ENCODE results near the gene PSG2.
"Not testable (repeated sequence)": the region's sequence is repeated elsewhere in the genome, so short reads cannot be mapped to it uniquely, and the experiment has no call there.

The PSG2 gene

DNA sequence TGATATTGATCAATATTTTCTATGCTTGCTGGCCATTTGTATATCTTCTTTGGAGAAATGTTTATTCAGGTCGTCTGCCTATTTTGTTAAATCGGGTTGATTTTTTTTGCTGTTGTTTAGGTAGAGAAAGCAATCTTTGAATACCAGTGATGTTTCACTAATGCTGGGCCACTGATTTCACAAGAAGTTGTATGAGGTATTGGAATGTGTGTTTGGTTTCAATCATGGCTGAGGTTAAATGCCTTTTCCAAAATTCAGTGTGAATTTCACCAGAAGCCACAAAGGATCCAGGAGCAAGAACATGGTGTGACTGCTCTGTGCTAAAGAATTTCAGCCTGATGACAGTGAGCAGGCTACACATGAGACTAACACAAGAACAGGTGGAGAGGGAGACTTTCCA is 32.1 kb upstream of the PSG2 start:
- not testable (repeated sequence) for H3K79me2 ChIP-seq (ENCODE audit: control insufficient read depth, insufficient read depth, low read length, unreplicated experiment)

DNA sequence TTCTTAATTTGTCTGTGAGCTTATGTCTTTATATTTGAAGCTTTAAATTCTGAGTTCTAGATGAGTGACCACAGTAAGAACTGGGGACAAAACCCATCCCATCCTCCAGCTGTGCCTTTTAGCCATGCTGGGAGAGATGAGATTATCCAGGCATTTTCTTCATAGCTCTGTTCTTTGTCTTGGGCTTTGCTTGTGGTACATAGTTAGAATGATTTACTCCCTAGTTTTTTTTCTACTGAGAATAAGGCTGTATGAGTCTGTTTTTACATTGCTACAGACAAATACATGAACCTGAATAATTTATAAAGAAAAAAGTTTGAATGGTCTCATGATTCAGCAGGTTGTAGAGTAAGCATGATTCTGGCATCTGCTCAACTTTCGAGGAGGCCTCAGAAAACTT is 24.9 kb upstream of the PSG2 start:
- H2AFZ ChIP-seq (ENCODE audit: low read length, unreplicated experiment); H3K4me3 ChIP-seq (ENCODE audit: low read depth, low read length); H3K27ac ChIP-seq (ENCODE audit: low read depth, low read length); H3K79me2 ChIP-seq (ENCODE audit: control insufficient read depth, insufficient read depth, low read length, unreplicated experiment); H3K4me1 ChIP-seq (ENCODE audit: control insufficient read depth, insufficient read depth, low read length, unreplicated experiment); H3K27me3 ChIP-seq (ENCODE audit: insufficient read depth, low read length); H3K36me3 ChIP-seq (ENCODE audit: insufficient read depth, low read length): not testable (repeated sequence)

More for the DNA sequence above, 32.1 kb upstream of the PSG2 start:
- H3K27me3 ChIP-seq (ENCODE audit: insufficient read depth, low read length); H3K36me3 ChIP-seq (ENCODE audit: insufficient read depth, low read length); H2AFZ ChIP-seq (ENCODE audit: low read length, unreplicated experiment); H3K27ac ChIP-seq (ENCODE audit: low read depth, low read length); H3K4me3 ChIP-seq (ENCODE audit: low read depth, low read length); H3K4me1 ChIP-seq (ENCODE audit: control insufficient read depth, insufficient read depth, low read length, unreplicated experiment): not testable (repeated sequence)

DNA sequence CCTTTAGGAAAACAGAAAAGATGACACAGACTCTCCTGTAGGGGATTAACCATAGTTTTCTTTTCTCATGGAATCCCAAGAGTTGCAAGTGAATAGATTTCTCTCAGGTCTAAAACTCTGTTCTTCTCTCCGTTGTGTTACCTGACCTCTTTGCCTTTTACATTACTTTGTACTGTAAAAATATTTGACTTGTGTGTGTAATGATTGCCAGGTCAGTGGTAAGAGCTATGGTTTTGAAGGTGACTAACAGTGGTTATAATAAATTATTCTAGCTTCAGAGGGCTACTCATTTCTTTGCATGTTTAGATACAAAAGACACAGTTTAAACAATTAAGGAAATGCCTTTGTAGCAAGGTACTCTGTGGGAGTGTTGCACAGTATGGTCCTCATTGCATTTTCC is 23.0 kb upstream of the PSG2 start:
- Histone ChIP-seq H3K79me2 (ENCODE audit: control insufficient read depth, insufficient read depth, low read length, unreplicated experiment) (no peaks in the 10 kb centered on the region), H3K4me1 (ENCODE audit: control insufficient read depth, insufficient read depth, low read length, unreplicated experiment) (no peaks in the 10 kb centered on the region), H3K36me3 (ENCODE audit: insufficient read depth, low read length) (no peaks in the 10 kb centered on the region), H3K27me3 (ENCODE audit: insufficient read depth, low read length) (no peaks in the 10 kb centered on the region), H3K4me3 (ENCODE audit: low read depth, low read length) (no peak overlapping the region), H2AFZ (ENCODE audit: low read length, unreplicated experiment) (no peak overlapping the region), H3K27ac (ENCODE audit: low read depth, low read length) (no peak overlapping the region)

DNA sequence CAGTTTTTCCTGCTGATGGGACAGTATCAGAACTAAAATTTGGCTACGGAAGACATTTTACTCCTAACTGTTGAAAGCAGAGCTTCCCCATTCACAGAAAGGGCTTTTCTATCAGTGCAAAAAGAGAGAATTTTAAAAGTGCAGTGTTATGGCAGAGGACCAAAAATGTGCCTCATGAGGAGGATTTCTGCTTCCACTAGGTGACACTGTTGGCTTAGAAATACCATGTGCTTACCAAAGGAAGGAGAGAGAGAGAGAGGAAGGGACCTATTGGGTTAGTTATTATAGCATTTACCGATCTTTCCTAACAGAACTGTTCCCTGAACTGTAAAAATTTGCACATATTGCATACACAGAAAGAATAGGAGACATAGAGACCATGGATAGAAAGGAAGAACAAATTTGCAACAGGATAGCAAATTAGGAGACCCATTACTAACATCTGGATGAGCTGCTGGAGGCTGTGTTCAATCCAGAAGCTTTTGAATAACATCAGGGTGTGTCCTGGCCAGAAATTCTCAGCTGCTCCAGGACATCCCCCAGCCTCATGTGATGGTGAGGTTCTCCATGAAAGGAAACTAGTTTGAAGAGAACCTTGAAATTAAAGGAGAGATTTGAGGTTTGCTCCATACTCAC is 21.8 kb upstream of the PSG2 start:
- not testable (repeated sequence) for H3K27ac ChIP-seq (ENCODE audit: low read depth, low read length); H3K79me2 ChIP-seq (ENCODE audit: control insufficient read depth, insufficient read depth, low read length, unreplicated experiment); H3K4me1 ChIP-seq (ENCODE audit: control insufficient read depth, insufficient read depth, low read length, unreplicated experiment); H3K27me3 ChIP-seq (ENCODE audit: insufficient read depth, low read length); H3K4me3 ChIP-seq (ENCODE audit: low read depth, low read length); H3K36me3 ChIP-seq (ENCODE audit: insufficient read depth, low read length); H2AFZ ChIP-seq (ENCODE audit: low read length, unreplicated experiment)

DNA sequence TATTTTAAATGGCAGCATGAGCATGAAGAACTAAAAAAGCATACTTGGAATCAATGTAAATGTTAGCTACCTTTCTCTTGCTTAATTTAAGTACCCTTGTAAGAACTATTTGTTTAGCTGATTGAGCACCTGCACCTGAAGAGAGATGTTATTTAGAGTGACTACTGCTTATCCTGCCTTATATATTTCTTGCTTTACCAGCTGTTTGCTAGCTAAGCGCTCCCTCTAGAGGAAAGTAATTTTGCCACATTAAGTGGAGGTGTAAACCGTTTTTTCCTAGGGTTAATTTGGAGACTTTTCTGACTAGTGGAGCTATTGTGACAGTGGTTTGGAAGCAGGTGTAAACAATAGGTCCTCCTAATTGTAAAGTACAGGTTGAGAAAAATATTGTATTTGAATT is 19.4 kb upstream of the PSG2 start:
- no peaks in the 10 kb centered on the region for H3K4me1 ChIP-seq (ENCODE audit: control insufficient read depth, insufficient read depth, low read length, unreplicated experiment)
- no peak overlapping the region for H2AFZ ChIP-seq (ENCODE audit: low read length, unreplicated experiment)

DNA sequence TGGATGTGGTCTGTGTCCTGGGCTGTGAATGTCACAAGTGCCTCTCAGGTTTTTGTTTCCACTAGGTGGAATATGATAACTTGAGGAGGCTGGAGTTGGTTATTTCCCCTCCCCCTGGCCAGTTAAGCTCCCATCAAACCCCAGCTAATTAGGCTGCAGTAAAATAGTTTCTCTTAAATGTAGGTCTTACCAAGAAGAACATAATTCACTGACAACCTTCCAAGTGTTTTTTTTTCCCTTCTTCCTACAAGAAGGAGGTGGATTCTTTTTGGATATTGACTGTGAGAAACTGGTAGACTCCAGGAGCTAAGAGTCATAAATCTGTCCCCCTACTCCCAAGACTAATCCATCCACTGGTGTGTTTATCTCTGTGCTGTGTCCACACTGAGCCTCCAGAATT is 15.9 kb upstream of the PSG2 start:
- not testable (repeated sequence) for H3K4me3 ChIP-seq (ENCODE audit: low read depth, low read length); H3K36me3 ChIP-seq (ENCODE audit: insufficient read depth, low read length); H3K79me2 ChIP-seq (ENCODE audit: control insufficient read depth, insufficient read depth, low read length, unreplicated experiment); H3K4me1 ChIP-seq (ENCODE audit: control insufficient read depth, insufficient read depth, low read length, unreplicated experiment); H2AFZ ChIP-seq (ENCODE audit: low read length, unreplicated experiment); H3K27ac ChIP-seq (ENCODE audit: low read depth, low read length); H3K27me3 ChIP-seq (ENCODE audit: insufficient read depth, low read length)

More for the DNA sequence above, 19.4 kb upstream of the PSG2 start:
- H3K27me3 ChIP-seq (ENCODE audit: insufficient read depth, low read length): no peaks in the 10 kb centered on the region
- no peak overlapping the region for H3K27ac ChIP-seq (ENCODE audit: low read depth, low read length)
- H3K79me2 ChIP-seq (ENCODE audit: control insufficient read depth, insufficient read depth, low read length, unreplicated experiment): no peaks in the 10 kb centered on the region
- no peaks in the 10 kb centered on the region for H3K36me3 ChIP-seq (ENCODE audit: insufficient read depth, low read length)
- no peak overlapping the region for H3K4me3 ChIP-seq (ENCODE audit: low read depth, low read length)

DNA sequence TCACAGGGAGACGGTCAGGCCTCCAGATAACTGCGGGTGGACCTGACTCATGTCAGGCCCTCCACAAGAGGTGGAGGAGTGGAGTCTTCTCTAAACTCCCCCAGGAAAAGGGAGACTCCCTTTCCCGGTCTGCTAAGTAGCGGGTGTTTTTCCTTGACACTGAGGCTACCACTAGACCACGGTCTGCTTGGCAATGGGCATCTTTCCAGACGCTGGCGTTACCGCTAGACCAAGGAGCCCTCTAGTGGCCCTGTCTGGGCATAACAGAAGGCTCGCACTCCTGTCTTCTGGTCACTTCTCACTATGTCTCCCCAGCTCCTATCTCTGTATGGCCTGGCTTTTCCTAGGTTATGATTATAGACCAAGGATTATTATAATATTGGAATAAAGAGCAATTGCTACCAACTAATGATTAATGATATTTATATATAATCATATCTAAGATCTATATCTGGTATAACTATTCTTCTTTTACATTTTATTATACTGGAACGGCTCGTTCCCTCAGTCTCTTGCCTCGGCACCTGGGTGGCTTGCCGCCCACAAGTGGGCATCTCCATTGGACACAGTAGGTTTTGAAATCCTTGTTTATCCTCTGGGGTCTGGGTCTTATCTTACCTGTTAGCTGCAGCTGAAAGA is 5.3 kb upstream of the PSG2 start:
- H3K27me3 ChIP-seq (ENCODE audit: insufficient read depth, low read length); H2AFZ ChIP-seq (ENCODE audit: low read length, unreplicated experiment); H3K27ac ChIP-seq (ENCODE audit: low read depth, low read length); H3K36me3 ChIP-seq (ENCODE audit: insufficient read depth, low read length); H3K4me3 ChIP-seq (ENCODE audit: low read depth, low read length); H3K79me2 ChIP-seq (ENCODE audit: control insufficient read depth, insufficient read depth, low read length, unreplicated experiment); H3K4me1 ChIP-seq (ENCODE audit: control insufficient read depth, insufficient read depth, low read length, unreplicated experiment): not testable (repeated sequence)

DNA sequence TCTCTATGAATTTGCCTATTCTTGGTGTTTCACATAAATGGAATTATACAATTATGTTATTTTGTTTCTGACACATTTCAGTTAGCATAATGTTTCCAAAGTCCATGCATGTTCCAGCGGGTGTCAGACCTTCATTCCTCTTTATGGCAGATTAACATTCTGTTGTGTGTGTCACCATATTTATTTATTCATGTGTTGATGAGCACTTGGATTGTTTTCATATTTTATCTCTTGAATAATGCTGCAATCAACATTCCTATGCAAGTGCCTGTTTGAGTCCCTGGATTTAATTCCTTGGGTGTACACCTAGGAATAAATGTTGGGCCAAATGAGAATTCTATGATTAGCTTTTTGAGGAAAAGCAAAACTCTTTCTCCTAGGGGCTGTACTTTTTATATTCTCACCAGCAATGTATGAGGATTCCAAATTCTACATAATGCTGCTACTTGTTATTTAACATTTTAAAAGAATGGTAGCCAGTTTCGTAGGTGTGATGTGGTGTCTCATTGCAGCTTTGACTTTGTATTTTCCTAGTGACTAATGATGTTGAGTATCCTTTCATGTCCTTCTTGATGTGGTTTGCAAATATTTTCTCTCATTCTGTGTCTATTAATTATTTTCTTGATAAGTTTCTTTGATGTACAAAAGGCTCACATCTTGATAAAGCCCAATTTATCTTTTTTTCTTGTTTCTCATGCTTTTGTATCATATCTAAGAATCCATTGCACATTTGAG is 3.5 kb upstream of the PSG2 start:
- H3K4me3 ChIP-seq (ENCODE audit: low read depth, low read length); H3K4me1 ChIP-seq (ENCODE audit: control insufficient read depth, insufficient read depth, low read length, unreplicated experiment); H3K27me3 ChIP-seq (ENCODE audit: insufficient read depth, low read length); H2AFZ ChIP-seq (ENCODE audit: low read length, unreplicated experiment); H3K27ac ChIP-seq (ENCODE audit: low read depth, low read length); H3K36me3 ChIP-seq (ENCODE audit: insufficient read depth, low read length); H3K79me2 ChIP-seq (ENCODE audit: control insufficient read depth, insufficient read depth, low read length, unreplicated experiment): not testable (repeated sequence)

DNA sequence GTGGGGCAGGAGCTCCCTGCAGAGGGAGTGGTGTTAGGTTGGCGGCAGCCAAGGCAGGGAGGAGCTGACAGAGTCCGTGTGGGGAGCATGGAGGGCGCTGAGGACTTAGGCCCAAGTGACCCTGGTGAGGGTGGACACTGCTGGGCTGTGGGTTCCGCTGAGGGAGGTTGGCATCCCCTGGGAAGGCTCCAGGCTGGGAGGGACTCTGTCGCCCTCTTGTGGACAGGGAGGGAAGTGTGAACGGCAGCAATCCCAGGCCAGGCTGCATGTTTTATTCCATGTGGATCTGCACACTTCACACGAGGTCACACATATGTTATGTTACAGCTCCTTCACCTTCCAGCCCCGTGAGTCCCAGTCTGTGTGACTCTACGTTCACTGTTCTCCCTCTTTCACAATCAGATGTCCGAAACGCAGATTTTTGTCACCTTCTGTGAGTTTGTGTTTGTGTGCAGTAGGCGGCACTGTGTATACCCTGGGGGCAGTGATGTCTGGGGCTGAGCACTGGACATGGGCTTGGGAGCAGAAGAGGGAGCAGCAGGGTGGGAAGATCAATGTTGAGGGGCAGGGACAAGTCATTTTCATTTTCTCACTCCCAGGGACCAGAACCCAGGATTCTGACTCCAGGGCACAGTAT is 1.8 kb upstream of the PSG2 start:
- H2AFZ ChIP-seq (ENCODE audit: low read length, unreplicated experiment); H3K36me3 ChIP-seq (ENCODE audit: insufficient read depth, low read length); H3K27ac ChIP-seq (ENCODE audit: low read depth, low read length); H3K4me1 ChIP-seq (ENCODE audit: control insufficient read depth, insufficient read depth, low read length, unreplicated experiment); H3K4me3 ChIP-seq (ENCODE audit: low read depth, low read length); H3K27me3 ChIP-seq (ENCODE audit: insufficient read depth, low read length); H3K79me2 ChIP-seq (ENCODE audit: control insufficient read depth, insufficient read depth, low read length, unreplicated experiment): not testable (repeated sequence)

DNA sequence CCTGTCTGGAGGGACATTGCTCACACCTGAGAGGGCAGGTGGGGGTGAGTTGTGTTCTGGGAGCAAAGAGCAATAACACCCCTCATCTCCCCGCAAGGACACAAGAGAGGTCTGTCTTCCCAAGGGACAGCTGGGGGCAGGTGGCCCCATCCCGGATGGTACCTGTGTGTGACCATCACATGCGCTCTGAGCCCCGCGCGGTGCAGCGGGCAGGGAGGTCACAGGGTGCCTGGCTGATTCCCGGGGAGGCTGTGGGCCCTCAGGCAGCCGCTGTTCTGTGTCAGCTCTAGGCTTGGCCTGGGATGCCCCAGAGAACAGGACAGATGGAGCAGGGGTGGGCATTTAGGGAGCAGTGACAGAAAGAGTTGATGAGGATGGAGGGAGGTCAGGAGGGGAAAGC is 1.2 kb upstream of the PSG2 start:
- not testable (repeated sequence) for H3K4me1 ChIP-seq (ENCODE audit: control insufficient read depth, insufficient read depth, low read length, unreplicated experiment); H3K4me3 ChIP-seq (ENCODE audit: low read depth, low read length); H3K36me3 ChIP-seq (ENCODE audit: insufficient read depth, low read length); H2AFZ ChIP-seq (ENCODE audit: low read length, unreplicated experiment); H3K27me3 ChIP-seq (ENCODE audit: insufficient read depth, low read length); H3K79me2 ChIP-seq (ENCODE audit: control insufficient read depth, insufficient read depth, low read length, unreplicated experiment); H3K27ac ChIP-seq (ENCODE audit: low read depth, low read length)

DNA sequence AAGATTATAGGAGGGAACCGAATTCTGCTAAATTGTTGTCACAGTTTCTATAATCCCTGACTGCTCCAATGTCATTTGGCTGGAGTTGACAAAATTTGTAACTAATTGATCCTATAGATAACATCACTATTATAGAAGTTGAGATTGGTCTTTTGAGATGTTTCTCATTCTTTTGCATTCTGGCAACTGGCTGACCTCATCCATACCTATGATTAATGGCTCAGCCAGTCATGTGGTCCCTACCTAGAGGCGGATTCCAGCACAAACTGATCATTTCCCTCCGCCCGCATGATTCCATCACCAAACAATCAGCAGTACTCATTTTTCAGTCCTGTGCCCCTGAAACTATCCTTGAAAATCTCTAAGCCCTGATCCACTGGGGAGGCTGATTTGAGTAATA is 4.2 kb downstream of the PSG2 start:
- Histone ChIP-seq H3K27ac (ENCODE audit: low read depth, low read length) (peak overlapping the region; percentile 84), H3K79me2 (ENCODE audit: control insufficient read depth, insufficient read depth, low read length, unreplicated experiment) (no peaks in the 10 kb centered on the region), H3K4me3 (ENCODE audit: low read depth, low read length) (no peak overlapping the region), H3K4me1 (ENCODE audit: control insufficient read depth, insufficient read depth, low read length, unreplicated experiment) (peaks cover 13% of the 10 kb centered on the region), H2AFZ (ENCODE audit: low read length, unreplicated experiment) (no peak overlapping the region), H3K36me3 (ENCODE audit: insufficient read depth, low read length) (no peaks in the 10 kb centered on the region), H3K27me3 (ENCODE audit: insufficient read depth, low read length) (no peaks in the 10 kb centered on the region)

Data from ACC112 (cell line).